H9 (cell line): ENCODE data around the gene NR2F2. TPM values are rescaled to one million over a fixed set of nuclear protein-coding genes. Genes with fewer than 3 reads are reported as not detected.

Experiments
- DNase-seq: peaks from one replicate; pipeline ENCODE4 v3.0.0-alpha.2; 2017
- H2AFZ ChIP-seq: one replicate; pipeline ENCODE4 v1.6.1; 2013; ENCODE audit warnings: mild to moderate bottlenecking, low read length, control low read depth, moderate library complexity
- H2AK5ac ChIP-seq: 2 replicates; pipeline ENCODE4 v1.6.1; 2013; ENCODE audit warnings: low read length, control low read depth, mixed read lengths; ENCODE audit not compliant: insufficient read length
- H2BK120ac ChIP-seq: one replicate; pipeline ENCODE4 v1.6.1; 2013; ENCODE audit warnings: low read depth, mild to moderate bottlenecking, low read length, control low read depth, inconsistent platforms; ENCODE audit not compliant: poor library complexity, severe bottlenecking
- H2BK12ac ChIP-seq: 2 replicates; pipeline ENCODE4 v1.6.1; 2013; ENCODE audit warnings: low read length, control low read depth, mixed read lengths, low read depth; ENCODE audit not compliant: insufficient read length
- H2BK15ac ChIP-seq: 2 replicates; pipeline ENCODE4 v1.6.1; 2013; ENCODE audit warnings: low read depth, low read length, control low read depth
- H2BK20ac ChIP-seq: one replicate; pipeline ENCODE4 v1.6.1; 2013; ENCODE audit warnings: low read depth, mild to moderate bottlenecking, low read length, control low read depth, inconsistent platforms; ENCODE audit not compliant: poor library complexity, severe bottlenecking
- H2BK5ac ChIP-seq: 2 replicates; pipeline ENCODE4 v1.6.1; 2013; ENCODE audit warnings: low read length, control low read depth, mixed read lengths; ENCODE audit not compliant: insufficient read length
- H3K14ac ChIP-seq: 2 replicates; pipeline ENCODE4 v1.6.1; 2013; ENCODE audit warnings: low read length, control low read depth; ENCODE audit not compliant: insufficient read depth
- H3K18ac ChIP-seq: 2 replicates; pipeline ENCODE4 v1.6.1; 2013; ENCODE audit warnings: low read depth, mild to moderate bottlenecking, mixed read lengths, low read length, control low read depth; ENCODE audit not compliant: insufficient read length
- H3K23ac ChIP-seq: 2 replicates; pipeline ENCODE4 v1.6.1; 2013; ENCODE audit warnings: low read length, control low read depth, mixed read lengths, low read depth; ENCODE audit not compliant: insufficient read length
- H3K23me2 ChIP-seq: 2 replicates; pipeline ENCODE4 v1.6.1; 2013; ENCODE audit warnings: low read depth, mild to moderate bottlenecking, mixed read lengths, low read length, control low read depth; ENCODE audit not compliant: insufficient read length, poor library complexity, severe bottlenecking
- H3K27ac ChIP-seq: 2 replicates; pipeline ENCODE4 v1.5.1; 2013; ENCODE audit warnings: low read length, control low read depth, mixed read lengths, low read depth; ENCODE audit not compliant: insufficient read length
- H3K27me3 ChIP-seq: 2 replicates; pipeline ENCODE4 v1.6.1; 2013; ENCODE audit warnings: low read length, control low read depth, inconsistent platforms; ENCODE audit not compliant: insufficient read depth
- H3K4ac ChIP-seq: 2 replicates; pipeline ENCODE4 v1.6.1; 2013; ENCODE audit warnings: low read depth, mild to moderate bottlenecking, control low read depth, inconsistent platforms, low read length, moderate library complexity
- H3K4me1 ChIP-seq: 2 replicates; pipeline ENCODE4 v1.6.1; 2013; ENCODE audit warnings: low read length, control low read depth, inconsistent platforms; ENCODE audit not compliant: insufficient read depth
- H3K4me2 ChIP-seq: 2 replicates; pipeline ENCODE4 v1.6.1; 2013; ENCODE audit warnings: low read length, control low read depth, mixed read lengths; ENCODE audit not compliant: insufficient read length, insufficient read depth
- H3K56ac ChIP-seq: 2 replicates; pipeline ENCODE4 v1.6.1; 2013; ENCODE audit warnings: low read depth, mild to moderate bottlenecking, mixed read lengths, low read length, control low read depth; ENCODE audit not compliant: insufficient read length
- H3K79me1 ChIP-seq: 2 replicates; pipeline ENCODE4 v1.6.1; 2013; ENCODE audit warnings: low read depth, mild to moderate bottlenecking, moderate library complexity, low read length, control low read depth, inconsistent platforms; ENCODE audit not compliant: insufficient read depth, poor library complexity, severe bottlenecking
- H3K79me2 ChIP-seq: 2 replicates; pipeline ENCODE4 v1.6.1; 2013; ENCODE audit warnings: low read length, control low read depth, inconsistent platforms; ENCODE audit not compliant: insufficient read depth
- H3K9ac ChIP-seq: 2 replicates; pipeline ENCODE4 v1.6.1; 2013; ENCODE audit warnings: low read length, control low read depth, mixed read lengths; ENCODE audit not compliant: insufficient read length; ENCODE audit errors: extremely low read depth
- H3K9me3 ChIP-seq: one replicate; pipeline ENCODE4 v1.6.1; 2013; ENCODE audit warnings: low read depth, low read length, inconsistent platforms; ENCODE audit not compliant: control insufficient read depth
- H3T11ph ChIP-seq: one replicate; pipeline ENCODE4 v1.6.1; 2013; ENCODE audit warnings: mild to moderate bottlenecking, low read length, control low read depth, inconsistent platforms
- H4K20me1 ChIP-seq: one replicate; pipeline ENCODE4 v1.6.1; 2013; ENCODE audit not compliant: control insufficient read depth, insufficient read length, insufficient read depth
- H4K5ac ChIP-seq: 2 replicates; pipeline ENCODE4 v1.6.1; 2013; ENCODE audit warnings: low read depth, mild to moderate bottlenecking, mixed read lengths, low read length, control low read depth; ENCODE audit not compliant: insufficient read length
- H4K8ac ChIP-seq: replicated peaks from 2 replicates; pipeline ENCODE4 v1.6.1; 2013; ENCODE audit warnings: low read length, control low read depth, mixed read lengths, low read depth; ENCODE audit not compliant: insufficient read length
- H4K91ac ChIP-seq: 2 replicates; pipeline ENCODE4 v1.6.1; 2013; ENCODE audit warnings: low read depth, mild to moderate bottlenecking, moderate library complexity, mixed read lengths, low read length, control low read depth; ENCODE audit not compliant: insufficient read length
- H3K27ac Mint-ChIP-seq, 3 experiments: 2 replicates in 2 of 3; 3 replicates in 1 of 3; pipeline ENCODE4 v1.8.0; 2020 to 2021; ENCODE audit warnings: mixed read lengths in 3 of 3, mild to moderate bottlenecking in 1 of 3, moderate library complexity in 1 of 3
- H3K27me3 Mint-ChIP-seq: 2 replicates; pipeline ENCODE4 v1.8.0; 2021; ENCODE audit warnings: low read depth, mild to moderate bottlenecking, moderate library complexity, mixed read lengths
- H3K36me3 Mint-ChIP-seq, 3 experiments: 2 replicates in 2 of 3; 3 replicates in 1 of 3; pipeline ENCODE4 v1.8.0; 2020 to 2021; ENCODE audit warnings: low read depth in 3 of 3, mixed read lengths in 3 of 3; ENCODE audit not compliant: insufficient read depth in 1 of 3
- H3K4me1 Mint-ChIP-seq, 2 experiments: 2 replicates each; pipeline ENCODE4 v1.8.0; 2020; ENCODE audit warnings: mixed read lengths in 2 of 2
- H3K4me3 Mint-ChIP-seq, 2 experiments: 2 replicates in 1 of 2; 3 replicates in 1 of 2; pipeline ENCODE4 v1.8.0; 2020 to 2021; ENCODE audit warnings: mild to moderate bottlenecking in 2 of 2, mixed read lengths in 2 of 2, moderate library complexity in 1 of 2
- H3K9me3 Mint-ChIP-seq, 2 experiments: 2 replicates in 1 of 2; 3 replicates in 1 of 2; pipeline ENCODE4 v1.8.0; 2020; ENCODE audit warnings: mild to moderate bottlenecking in 2 of 2, mixed read lengths in 2 of 2, moderate library complexity in 1 of 2
- CTCF ChIP-seq: fragments of 200-600 bp; sonication (generic); conservative IDR thresholded peaks from 3 replicates; pipeline ENCODE4 v1.8.0; 2021; ENCODE audit warnings: antibody characterized with exemption, mild to moderate bottlenecking
- WGBS: extraction: QIAGEN DNeasy Blood & Tissue Kit; methylation state at CpG from one replicate; pipeline ENCODE4 v1.1.7; 2013; ENCODE audit warnings: missing lambda C conversion rate, low lambda C conversion rate, mixed read lengths; ENCODE audit not compliant: insufficient read length; ENCODE audit errors: extremely low coverage; 5-methylcytosine and 5-hydroxymethylcytosine counted together
- total RNA-seq: library from RNA; stranded (reverse); gene quantifications from 2 replicates; pipeline ENCODE4 v1.2.1, GENCODE V29; 2021

Gene NR2F2
- total RNA-seq, 1 experiment from 2014 or later, result 0.24 TPM

DNA sequence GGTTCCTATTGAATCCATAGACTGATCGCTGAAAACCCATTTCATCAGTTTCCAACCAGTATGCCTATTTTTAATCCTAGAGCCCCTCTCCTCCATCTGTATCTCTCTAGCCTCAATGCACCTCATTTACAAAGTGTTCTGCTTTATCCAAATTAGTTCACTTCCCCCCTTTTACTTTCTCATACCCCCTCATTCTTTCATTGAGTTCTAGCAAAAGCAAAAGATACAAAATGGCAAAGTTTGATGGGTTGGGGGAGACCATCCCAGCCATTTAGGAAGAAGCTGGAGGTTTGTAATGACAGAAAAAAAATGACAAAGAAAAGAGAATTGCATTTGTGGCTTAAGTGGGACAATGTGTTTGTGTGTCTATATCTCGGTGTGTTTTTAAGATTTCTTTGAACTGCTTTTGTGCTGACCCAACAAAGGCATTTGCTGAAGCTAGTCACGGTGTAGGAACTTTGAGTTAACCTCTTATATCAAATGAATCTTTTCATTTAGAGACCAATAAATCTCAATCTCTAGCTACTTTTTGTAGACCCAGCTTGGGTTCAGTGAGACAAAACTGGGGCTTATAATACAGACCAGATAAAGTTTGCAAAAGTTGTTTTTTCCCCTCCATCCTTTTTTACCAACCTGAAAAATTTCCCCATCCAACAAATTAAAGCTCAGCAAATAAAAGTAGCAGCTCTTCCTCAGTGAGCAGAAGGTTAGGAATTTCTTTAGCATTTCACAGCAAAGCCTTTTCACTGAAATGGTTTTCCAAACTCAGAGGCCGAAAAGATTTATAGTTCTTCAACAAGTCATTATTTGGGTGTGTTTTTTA is 18.7 kb downstream of the NR2F2 start:
- H3K79me2 ChIP-seq, result no peaks in the 10 kb centered on the region
- H3K27me3 Mint-ChIP-seq, result no peaks in the 10 kb centered on the region

More for the DNA sequence above, 18.7 kb downstream of the NR2F2 start:
- Histone ChIP-seq H3K4me2 (no peak overlapping the region), H3K27ac (no peak overlapping the region), H3K18ac (no peak overlapping the region), H2BK12ac (no peak overlapping the region), H3K23me2 (peaks cover 5% of the 10 kb centered on the region), H2BK15ac (no peak overlapping the region), H3K14ac (no peak overlapping the region), H3K9me3 (no peaks in the 10 kb centered on the region), H3K4ac (no peak overlapping the region), H3K9ac (no peak overlapping the region), H2AK5ac (no peak overlapping the region), H3K56ac (no peak overlapping the region), H2BK5ac (no peak overlapping the region), H3T11ph (no peak overlapping the region), H4K5ac (no peak overlapping the region), H4K91ac (no peak overlapping the region), H4K8ac (no peak overlapping the region), H3K27me3 (peaks cover 99% of the 10 kb centered on the region), H2BK20ac (no peak overlapping the region), H2BK120ac (no peak overlapping the region), H4K20me1 (peaks cover 2% of the 10 kb centered on the region), H2AFZ (no peak overlapping the region), H3K4me1 (no peaks in the 10 kb centered on the region; the same call in 1 of the 2 replicates), H3K79me1 (no peaks in the 10 kb centered on the region), H3K23ac (no peak overlapping the region)
- peak overlapping the region in 1 of 2 experiments; percentile 41; a peak in 1 of 5 replicates for H3K4me3 Mint-ChIP-seq
- TF ChIP-seq CTCF, result no peak
- H3K36me3 Mint-ChIP-seq, result no peaks in the 10 kb centered on the region; a peak in 1 of 7 replicates
- peaks cover 22 to 76% of the 10 kb centered on the region in 2 experiments for H3K4me1 Mint-ChIP-seq
- DNase-seq, result no peak
- H3K27ac Mint-ChIP-seq, result no peak overlapping the region; a peak in 1 of 7 replicates
- H3K9me3 Mint-ChIP-seq, result peaks cover 0 to 16% of the 10 kb centered on the region in 2 experiments; a peak in 3 of 5 replicates
- WGBS, result no CpG with 5 or more reads among the region's 4 CpGs
